Right ventricle myocardium inferior (tissue), 1 donor: ENCODE results near the gene FBH1. TPM values are rescaled to one million over a fixed set of nuclear protein-coding genes. Genes with fewer than 3 reads are reported as not detected.
"Not testable (repeated sequence)": the region's sequence is repeated elsewhere in the genome, so short reads cannot be mapped to it uniquely, and the experiment has no call there.

Experiments
- ATAC-seq: fragments of 200-7000 bp; cut with Tn5 transposase; one replicate; pipeline ENCODE4 v1.9.1; 2020; ENCODE audit warnings: mild to moderate bottlenecking, moderate library complexity
- DNase-seq: peaks from one replicate; pipeline ENCODE4 v3.0.0; 2021; ENCODE audit errors: missing footprints
- intact Hi-C: fragments of 100-400 bp; cut with DNase I; formaldehyde crosslinking; loops from one replicate; pipeline ENCODE4 v1.11.0; 2022
- long read RNA-seq: library from polyadenylated mRNA; unstranded; transcript quantifications from one replicate; pipeline ENCODE4 v2.0.0, GENCODE V29; 2021
- total RNA-seq: library from RNA; stranded (reverse); fragmentation: NEBNext Ultra II Directional; extraction: Animal tissue kit (Norgen Biotek cat#: 25700); gene quantifications from one replicate; pipeline ENCODE4 v1.2.1, GENCODE V29; 2021
- donor health status: DM: no; HTN: yes; CAD: no; lungs with severe emphysema.

Gene FBH1
- total RNA-seq = 78.1 TPM
- long read RNA-seq, transcript FBH1-201 (21 exons, 3,560 nt) = major isoform, 43 of 72 reads
- long read RNA-seq, partial matches to known transcripts = 16 of 72 reads
- long read RNA-seq, other reads (novel, unspliced or antisense) = 12 of 72 reads

DNA sequence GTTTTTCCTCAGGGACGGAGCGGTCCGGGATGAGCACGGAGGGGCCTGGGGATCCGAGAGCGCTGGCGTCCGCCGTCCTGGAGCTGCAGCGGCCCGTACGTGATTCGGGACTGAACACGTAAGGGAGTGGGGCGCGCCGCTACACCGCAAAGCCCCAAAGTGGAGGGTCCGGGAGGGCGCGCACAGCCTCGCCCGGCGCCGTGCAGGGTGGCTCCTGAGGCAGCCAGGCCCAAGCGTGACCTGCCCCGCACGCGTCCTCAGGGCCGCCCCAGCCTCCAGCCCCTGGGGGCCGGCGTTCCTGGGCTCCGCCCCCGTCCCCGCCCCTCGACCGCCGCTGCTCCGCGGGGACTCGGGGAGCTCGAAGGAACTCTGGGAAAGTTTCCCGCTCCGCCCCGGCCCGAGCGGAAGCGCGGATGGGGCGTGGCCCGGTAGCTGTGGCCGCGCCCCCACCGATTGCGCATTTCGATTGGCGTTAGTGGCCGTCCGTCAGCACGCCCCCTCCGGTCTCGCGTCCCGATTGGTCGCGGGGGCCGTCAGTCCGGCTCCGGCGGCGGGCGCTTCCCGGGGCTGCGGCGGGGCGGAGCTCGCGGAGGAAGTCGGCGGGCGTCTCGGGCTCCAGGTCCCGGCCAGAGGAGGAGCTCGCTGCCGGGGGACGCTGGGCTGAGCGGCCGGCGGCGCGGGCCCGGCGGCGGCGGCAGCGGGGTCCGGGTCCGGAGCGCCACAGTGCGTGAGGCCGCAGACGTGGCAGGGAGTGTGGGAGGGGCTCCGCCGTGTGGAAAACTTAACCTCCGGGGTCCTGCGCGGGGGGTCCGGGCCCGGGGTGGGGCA, at the start of gene FBH1, which contains the start of gene ANKRD16:
TSS of gene FBH1 (plus strand) at position 620 of the 828 bp plus-strand sequence. CDS start at position 723, 103 bp downstream.
TSS of gene ANKRD16 (minus strand) at position 270 of the 828 bp plus-strand sequence. CDS start 539 bp downstream, outside the sequence.
- peak; percentile 98 for DNase-seq
- intact Hi-C loops = loop anchor here (5.0 kb wide), 3 partner anchors 47 to 208 kb away; partner anchors contain the start of genes GDI2 and TASOR2

DNA sequence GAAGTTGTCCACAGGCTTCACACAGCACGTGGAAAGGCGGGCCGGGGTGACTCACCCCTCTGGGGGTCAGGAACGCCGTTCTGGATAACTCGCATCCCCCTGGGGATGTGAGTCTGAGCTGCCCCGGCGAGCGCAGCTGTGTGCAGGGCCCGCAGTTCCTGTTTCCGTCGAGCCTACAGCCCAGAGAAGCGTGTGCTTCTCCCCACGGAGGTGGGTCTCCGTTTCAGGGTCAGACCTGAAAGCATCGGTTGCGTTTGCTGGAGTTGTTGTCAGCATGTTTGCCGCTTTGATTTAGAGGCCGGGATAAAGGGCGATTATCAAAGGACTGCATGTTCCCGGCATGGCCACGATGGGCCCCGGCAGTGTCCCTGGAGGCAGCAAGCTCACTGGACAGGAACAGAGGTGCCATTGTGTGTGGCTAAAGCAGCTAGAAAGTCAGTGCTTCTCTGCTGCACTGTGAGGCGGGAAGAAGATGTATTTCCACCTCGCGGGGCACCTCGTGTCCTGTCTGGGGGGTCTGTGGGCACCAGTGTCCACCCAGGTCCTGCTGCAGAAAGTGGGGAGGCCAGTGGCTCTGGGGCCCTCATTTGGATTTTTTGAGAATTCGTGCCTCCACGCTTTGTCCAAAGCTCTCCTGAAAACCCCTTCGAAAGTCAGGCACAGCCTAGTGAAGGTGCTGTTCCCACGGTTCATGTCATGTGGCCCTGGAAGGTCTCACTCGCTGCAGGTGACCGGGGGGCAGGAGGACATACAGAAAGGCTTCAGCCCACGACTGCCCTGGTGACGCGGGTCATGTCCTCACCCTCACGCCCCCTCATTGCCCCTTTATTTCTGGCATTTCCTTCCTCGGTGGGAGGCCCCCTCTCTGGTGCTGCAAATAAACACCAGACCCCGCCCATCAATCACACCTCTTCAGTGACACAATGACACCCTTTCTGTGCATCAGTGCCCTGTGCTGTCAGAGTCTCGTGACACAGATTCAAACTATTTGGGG, 49.4 kb upstream of the FBH1 start:
- ATAC-seq (peak; percentile 83), DNase-seq (no peak)
- intact Hi-C loops = no loop called here

More for the DNA sequence above, at the start of gene FBH1, which contains the start of gene ANKRD16:
- peak; percentile 97 for ATAC-seq

DNA sequence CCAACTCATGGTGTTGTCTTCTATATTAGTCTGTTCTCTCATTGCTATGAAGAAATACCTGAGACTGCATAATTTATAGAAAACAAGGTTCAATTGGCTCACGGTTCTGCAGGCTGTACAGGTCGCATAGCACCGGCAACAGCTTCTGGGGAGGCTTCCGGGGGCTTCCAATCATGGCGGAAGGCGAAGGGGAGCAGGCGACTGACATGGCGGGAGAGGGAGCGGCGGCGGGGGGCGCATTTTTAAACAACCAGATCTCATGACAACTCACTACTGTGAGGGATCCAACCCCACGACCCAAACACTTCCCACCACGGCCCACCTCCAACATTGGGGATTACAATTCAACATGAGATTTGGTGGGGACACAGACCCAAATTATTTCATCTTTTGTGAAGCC, 48.1 kb upstream of the FBH1 start:
- no peak for DNase-seq
- ATAC-seq = no peak
- intact Hi-C loops = no loop called here

DNA sequence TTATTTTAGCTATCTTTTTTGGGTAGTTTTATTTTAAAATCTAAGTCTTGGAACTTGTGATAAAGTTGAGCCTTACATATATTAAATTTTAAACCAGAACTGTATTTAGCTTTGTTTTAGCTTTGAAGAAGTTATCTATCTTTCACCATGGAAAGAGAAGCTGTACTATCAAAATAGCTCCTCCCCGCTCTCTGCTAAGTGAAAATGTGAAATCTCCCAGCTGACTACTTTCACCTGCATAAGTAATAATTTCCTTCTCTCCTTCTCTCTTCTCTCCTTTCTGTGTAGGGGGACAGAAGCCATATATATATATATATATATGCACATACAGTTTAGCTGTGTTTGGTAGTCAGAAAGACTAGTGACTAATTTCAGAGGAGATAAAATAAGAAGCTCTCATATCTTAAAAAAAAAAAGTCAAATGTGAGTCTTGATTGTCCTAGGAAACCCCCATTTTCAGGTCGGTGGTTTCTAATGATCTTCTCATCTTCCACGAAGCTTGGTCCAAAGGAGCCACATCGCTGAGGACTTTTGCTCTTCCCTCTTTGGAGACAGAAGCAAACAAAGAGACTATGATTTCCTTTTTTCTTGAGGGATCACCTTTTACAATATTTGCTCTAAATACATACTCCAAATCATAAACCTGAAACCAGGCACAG, 46.2 kb upstream of the FBH1 start:
- ATAC-seq (no peak), DNase-seq (no peak)
- intact Hi-C loops = no loop called here

DNA sequence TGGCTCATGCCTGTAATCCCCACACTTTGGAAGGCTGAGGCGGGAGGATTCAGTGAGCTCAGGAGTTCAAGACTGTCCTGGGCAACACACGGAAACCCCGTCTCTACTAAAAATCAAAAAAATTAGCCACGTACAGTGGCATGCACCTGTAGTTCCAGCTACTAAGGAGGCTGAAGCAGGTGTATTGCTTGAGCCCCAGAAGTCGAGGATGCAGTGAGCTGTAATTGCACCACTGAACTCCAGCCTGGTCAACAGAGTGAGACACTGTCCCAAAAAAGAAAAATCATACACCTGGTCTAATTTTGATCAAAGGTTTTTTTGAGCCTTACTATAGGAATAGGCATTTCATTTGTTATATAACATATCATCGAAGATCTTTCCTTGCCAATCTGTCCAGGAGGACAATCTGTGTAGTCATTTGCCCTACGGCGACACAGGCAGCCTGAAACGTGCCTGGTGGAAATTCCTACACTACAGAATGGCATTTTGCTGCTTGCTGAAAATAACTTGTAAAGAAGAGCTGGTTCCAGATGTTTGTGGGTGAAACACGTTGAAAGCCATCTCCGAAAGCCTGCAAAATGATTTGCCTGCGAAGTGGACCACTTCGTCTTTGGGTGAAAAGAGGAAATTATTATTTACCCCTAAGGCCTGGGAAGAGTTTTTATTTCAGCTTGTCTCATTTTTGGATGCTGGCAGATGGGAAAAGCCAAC, 45.5 kb upstream of the FBH1 start:
- intact Hi-C loops = no loop called here
- DNase-seq (no peak), ATAC-seq (no peak)

DNA sequence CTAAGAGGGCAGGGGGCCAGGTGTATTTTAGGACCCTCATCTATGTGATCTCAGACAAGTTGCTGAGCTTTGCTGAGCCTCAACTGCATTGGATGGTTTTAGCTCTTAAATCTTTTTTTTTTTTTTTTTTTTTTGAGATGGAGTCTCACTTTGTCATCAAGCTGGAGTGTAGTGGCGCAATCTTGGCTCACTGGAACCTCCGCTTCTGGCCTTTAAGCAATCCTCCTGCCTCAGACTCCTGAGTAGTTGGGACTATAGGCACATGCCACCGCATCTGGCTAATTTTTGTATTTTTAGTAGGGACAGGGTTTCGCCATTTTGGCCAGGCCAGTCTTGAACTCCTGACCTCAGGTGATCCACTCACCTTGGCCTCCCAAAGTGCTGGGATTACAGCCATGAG, 43.4 kb upstream of the FBH1 start:
- intact Hi-C loops, ATAC-seq, DNase-seq: not testable (repeated sequence)

DNA sequence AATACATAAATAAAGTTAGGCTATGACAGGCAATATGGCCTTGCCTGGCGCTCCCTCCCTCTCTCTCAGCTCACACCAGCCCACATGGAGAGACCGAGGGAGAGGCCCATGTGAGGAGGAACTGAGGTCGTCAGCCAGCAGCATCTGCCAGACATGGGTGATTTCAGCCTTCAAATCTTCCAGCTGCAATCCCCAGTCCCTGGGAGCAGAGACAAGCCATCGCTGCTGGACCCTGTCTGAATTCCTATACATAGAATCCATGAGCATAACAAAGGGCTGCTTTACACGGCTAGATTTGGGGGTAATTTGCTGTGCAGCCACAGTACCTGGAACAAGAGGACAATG, 35.9 kb upstream of the FBH1 start:
- DNase-seq (no peak), ATAC-seq (no peak)
- intact Hi-C loops = no loop called here

DNA sequence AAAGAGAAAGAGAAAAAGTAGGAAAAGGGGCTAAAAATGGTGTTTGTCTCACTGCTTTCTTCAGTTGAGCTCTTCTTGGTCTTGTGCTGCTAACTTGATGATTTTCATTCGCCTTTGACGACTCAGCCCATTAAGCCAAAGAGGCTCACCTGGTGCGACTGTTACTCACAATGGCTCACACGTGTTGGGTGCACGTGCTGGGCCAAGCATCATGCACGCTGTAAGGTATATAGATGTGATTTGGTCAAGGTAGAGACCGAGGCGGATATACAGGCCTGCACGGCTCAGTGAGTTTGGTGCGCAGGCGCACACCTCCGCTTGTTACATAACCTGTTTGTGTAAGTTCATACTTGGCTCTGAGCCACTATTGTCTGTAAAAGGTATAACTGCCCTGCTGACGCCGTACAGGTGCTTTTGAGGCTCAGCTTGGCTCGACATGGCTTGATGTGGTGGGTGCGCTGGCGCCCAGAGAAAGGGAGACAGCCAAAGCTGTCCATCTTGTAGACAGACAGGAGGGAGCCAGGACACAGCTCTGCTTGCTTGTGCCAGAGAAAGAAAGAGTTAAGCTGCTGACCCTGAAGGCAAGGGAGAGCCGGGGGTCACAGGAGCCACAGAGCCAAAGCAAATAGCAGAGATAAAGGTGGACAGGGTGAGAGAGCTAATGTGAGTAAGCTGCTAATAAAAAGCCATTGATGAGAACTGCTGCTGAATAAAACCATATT, 33.9 kb upstream of the FBH1 start:
- no peak for DNase-seq
- intact Hi-C loops = no loop called here
- no peak for ATAC-seq

DNA sequence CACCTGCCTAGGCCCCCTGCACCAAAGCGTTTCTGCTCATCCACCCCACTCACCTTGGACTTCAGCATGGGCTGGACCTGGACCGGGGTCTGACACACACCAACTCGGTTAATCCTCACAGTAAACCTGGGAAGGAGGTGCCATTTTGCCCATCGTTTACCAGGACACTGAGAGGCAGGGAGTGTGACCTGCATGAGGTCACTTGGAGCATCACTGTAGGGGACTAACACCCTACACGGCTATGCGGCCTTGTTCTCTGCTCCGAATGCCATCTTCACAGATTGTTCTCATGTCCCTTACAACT, 33.4 kb upstream of the FBH1 start:
- intact Hi-C loops = no loop called here
- DNase-seq (no peak), ATAC-seq (no peak)

DNA sequence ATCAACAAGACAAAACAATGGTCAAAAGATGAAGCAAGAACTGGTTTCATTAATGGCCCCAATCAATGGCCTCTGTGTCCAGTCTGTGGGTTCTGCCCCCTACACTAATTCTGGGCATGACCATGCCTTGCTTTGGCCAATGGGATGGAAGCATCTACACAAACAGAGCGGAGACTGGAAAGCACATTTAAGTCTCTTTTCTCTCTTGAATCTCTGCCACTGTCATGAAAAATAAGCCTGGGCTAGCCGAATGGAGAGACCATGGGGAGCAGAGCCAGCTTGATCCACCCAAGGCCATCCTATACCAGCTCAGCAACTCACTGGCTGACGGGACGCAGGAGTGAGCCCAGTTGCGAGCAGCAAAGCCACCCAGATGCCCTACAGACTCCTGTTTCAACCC, 31.2 kb upstream of the FBH1 start:
- no peak for DNase-seq
- no peak for ATAC-seq
- intact Hi-C loops = no loop called here

DNA sequence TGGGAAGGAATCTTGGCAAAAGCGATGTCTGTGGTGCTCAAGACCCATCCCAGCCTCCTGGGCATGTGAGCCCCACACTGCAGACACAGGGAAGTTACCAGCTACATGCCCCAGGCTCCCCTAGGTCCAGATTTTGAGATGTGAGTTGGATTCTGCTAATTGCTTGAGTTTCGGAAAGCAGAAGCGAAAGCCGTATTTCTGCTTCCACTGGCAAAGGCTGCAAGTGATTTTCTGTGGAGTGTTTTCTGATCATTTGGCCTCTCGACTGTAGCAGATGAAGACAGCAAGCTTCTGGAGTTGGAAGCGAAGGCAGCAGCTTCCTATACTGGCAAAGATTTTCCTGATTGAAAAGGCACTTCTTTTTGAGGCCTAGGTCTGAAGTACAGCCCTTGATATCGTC, 30.0 kb upstream of the FBH1 start:
- DNase-seq (no peak), ATAC-seq (no peak)
- intact Hi-C loops = no loop called here

DNA sequence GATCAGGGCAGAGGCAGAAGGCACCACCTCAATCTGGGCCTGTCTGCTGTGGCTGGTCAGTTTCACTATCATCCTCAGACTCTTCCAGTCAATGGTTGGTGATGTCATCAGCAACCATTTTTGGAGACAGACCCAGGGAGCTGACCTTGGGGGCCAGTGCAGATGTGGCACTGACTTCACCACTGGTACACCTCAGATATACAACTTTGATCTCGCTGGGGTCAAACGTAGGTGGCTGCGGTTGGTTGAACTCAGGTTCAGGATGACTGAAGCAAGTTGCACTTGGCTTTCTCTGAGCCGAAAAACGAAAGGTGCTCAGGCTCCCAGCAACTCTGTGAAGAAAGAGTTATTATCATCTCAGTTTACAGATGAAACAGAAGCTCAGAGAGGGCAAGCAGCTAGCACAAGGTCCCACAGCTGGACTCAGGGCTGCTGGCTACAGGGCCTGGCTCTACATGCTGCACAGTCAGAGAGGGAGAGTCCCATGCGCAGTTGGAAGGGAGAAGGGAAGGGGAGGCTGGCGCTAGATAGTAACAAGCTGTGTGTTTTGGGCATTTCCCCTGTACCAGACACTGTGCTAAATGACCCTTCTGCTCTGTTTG, 27.6 kb upstream of the FBH1 start:
- DNase-seq (no peak), ATAC-seq (no peak)
- intact Hi-C loops = no loop called here

DNA sequence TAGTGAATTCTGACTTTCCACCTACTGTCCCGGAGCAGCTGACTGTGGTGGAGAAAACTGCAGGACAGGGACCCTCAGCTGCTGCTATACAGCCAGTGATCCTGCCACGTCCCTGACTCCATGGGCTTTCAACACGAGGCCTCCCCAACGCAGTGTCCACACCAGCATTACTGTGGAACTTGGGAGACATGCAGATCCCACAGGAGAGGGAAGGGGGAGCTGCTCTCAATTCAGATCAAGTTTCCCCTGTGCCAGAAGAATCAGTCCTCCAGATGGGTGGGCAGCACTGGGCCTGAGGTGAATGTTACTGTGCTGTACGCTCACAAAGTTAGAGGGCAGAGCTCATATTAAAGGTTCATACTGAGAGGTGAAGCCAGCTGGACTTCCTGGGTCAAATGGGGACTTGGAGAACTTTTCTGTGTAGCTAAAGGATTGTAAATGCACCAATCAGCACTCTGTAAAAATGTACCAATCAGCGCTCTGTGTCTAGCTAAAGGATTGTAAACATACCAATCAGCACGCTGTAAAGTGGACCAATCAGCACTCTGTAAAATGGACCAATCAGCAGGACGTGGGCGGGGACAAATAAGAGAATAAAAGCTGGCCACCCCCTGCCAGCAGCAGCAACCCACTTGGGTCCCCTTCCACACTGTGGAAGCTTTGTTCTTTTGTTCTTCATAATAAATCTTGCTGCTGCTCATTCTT, 26.9 kb upstream of the FBH1 start:
- DNase-seq, intact Hi-C loops, ATAC-seq: not testable (repeated sequence)

DNA sequence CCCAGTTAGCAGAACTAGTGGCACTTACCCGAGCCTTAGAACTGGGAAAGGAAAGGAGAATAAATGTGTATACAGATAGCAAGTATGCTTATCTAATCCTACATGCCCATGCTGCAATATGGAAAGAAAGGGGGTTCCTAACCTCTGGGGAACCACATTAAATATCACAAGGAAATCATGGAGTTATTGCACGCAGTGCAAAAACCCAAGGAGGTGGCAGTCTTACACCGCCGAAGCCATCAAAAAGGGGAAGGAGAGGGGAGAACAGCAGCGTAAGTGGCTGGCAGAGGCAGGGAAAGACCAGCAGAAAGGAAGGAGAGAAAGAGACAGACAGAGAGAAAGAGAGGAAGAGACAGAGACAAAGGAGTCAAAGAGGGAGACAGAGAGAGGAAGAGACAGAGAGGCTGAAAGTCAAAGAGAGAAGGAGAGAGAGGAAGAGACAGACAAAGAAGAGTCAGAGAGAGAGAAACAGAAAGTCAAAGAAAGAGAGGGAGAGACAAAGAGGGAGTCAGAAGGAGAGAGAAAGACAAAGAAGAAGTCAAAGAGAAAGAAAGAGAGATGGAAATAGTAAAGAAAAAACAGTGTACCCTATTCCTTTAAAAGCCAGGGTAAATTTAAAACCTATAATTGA, 23.5 kb upstream of the FBH1 start:
- ATAC-seq, intact Hi-C loops, DNase-seq: not testable (repeated sequence)

DNA sequence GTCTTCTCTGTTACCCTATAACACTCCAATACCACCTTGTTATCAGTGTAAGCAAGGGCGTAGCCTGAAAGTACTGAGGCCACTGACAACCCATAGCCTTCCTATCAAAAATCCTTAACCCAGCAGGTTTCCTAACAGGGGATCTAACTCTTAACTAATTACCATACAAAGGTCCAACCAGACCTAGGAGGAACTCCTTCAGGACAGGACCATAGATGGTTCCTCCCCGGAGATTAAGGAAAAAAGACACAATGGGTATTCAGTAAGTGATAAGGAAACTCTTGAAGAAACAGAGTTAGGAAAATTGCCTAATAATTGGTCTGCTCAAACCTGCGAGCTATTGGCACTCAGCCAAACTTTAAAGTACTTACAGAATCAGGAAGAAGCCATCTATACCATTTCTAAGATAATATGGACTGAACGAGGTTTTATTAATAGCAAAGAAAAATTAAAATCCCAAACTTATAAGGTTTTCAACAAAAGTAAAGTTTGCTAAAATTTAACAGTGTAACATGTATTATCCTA, 22.9 kb upstream of the FBH1 start:
- intact Hi-C loops, DNase-seq, ATAC-seq: not testable (repeated sequence)

DNA sequence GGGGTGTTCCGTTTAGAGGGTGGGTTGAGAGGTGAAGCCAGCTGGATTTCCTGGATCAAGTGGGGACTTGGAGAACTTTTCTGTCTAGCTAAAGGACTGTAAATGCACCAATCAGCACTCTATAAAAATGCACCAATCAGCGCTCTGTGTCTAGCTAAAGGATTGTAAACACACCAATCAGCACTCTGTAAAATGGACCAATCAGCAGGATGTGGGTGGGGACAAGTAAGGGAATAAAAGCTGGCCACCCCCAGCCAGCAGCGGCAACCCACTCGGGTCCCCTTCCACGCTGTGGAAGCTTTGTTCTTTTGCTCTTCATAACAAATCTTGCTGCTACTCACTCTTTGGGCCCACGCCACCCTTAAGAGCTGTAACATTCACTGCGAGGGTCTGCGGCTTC, 21.7 kb upstream of the FBH1 start:
- ATAC-seq, intact Hi-C loops, DNase-seq: not testable (repeated sequence)
